Left lung (tissue), 10 donors: ENCODE results near the gene TEDC1. TPM values are rescaled to one million over a fixed set of nuclear protein-coding genes. Genes with fewer than 3 reads are reported as not detected.
A peak's percentile ranks its signal among the peaks of the same experiment; 100 is the strongest.

Experiments
- ATAC-seq: fragments of 200-7000 bp; cut with Tn5 transposase; one replicate; pipeline ENCODE4 v1.9.1; 2020; ENCODE audit warnings: moderate library complexity
- DNase-seq, 4 donors: peaks; one replicate each; pipeline ENCODE4 v3.0.0-alpha.2; 2013 to 2020
- H3K27ac ChIP-seq, 2 donors: fragments of 200-600 bp; sonication (generic) in 1 of 2; one replicate each; pipeline versions ENCODE4 v1.5.0 to v1.8.0; 2020 to 2021
- H3K27me3 ChIP-seq, 2 donors: fragments of 200-600 bp; sonication (generic) in 1 of 2; one replicate each; pipeline versions ENCODE4 v1.5.0 to v1.8.0; 2020 to 2021
- H3K36me3 ChIP-seq, 2 donors: fragments of 200-600 bp; sonication (generic) in 1 of 2; one replicate each; pipeline versions ENCODE4 v1.5.0 to v1.8.0; 2020 to 2021
- H3K4me1 ChIP-seq, 2 donors: fragments of 200-600 bp; one replicate each; pipeline ENCODE4 v1.8.0; 2021
- H3K4me3 ChIP-seq, 2 donors: fragments of 200-600 bp; sonication (generic) in 1 of 2; one replicate each; pipeline versions ENCODE4 v1.5.0 to v1.8.0; 2020 to 2021; ENCODE audit warnings: mild to moderate bottlenecking in 1 of 2
- H3K9me3 ChIP-seq, 2 donors: fragments of 200-600 bp; sonication (generic) in 1 of 2; one replicate each; pipeline versions ENCODE4 v1.5.0 to v1.8.0; 2020 to 2021
- CTCF ChIP-seq, 2 donors: fragments of 200-600 bp; sonication (generic) in 1 of 2; IDR thresholded peaks; one replicate each; pipeline versions ENCODE4 v1.5.0 to v1.8.0; 2021; ENCODE audit warnings: antibody characterized with exemption in 2 of 2
- intact Hi-C, 2 donors: fragments of 100-400 bp; cut with DNase I; formaldehyde crosslinking; loops; one replicate each; pipeline versions ENCODE4 v1.11.2 to v1.14.2; 2022
- polyA plus RNA-seq, 6 donors: library from polyadenylated mRNA; unstranded; fragments of 120-200 nt; gene quantifications; one replicate each; pipeline ENCODE4 v1.2.1, GENCODE V29; 2013; ENCODE audit not compliant: insufficient read length in 6 of 6
- total RNA-seq, 2 donors: library from RNA; stranded (reverse); fragmentation: NEBNext Ultra II Directional; extraction: Animal tissue kit (Norgen Biotek cat#: 25700); gene quantifications; one replicate each; pipeline ENCODE4 v1.2.1, GENCODE V29; 2021
- donor health status: DM: no; HTN: yes; CAD: no.
- donor health status: DM: no; HTN: no; CAD: no.

The TEDC1 gene
- total and polyA plus RNA-seq, 8 donors: 5.9 to 16.8 (median 8.8) TPM

GRCh38 chr14:105498430-105499255 lies 7.6 kb downstream of the TEDC1 start:
- Histone ChIP-seq H3K27ac (no peak overlapping the region), H3K9me3 (no peaks in the 10 kb centered on the region), H3K4me1 (no peaks in the 10 kb centered on the region), H3K4me3 (no peak overlapping the region), H3K27me3 (no peaks in the 10 kb centered on the region), H3K36me3 (peaks cover 0 to 25% of the 10 kb centered on the region in 2 donors)
- peak in 2 of 4 donors; percentile 20 to 75 for DNase-seq
- no peak for TF ChIP-seq CTCF (IDR thresholded peaks at IDR 0.05)
- intact Hi-C loops: no loop called here
- no peak for ATAC-seq

DNA sequence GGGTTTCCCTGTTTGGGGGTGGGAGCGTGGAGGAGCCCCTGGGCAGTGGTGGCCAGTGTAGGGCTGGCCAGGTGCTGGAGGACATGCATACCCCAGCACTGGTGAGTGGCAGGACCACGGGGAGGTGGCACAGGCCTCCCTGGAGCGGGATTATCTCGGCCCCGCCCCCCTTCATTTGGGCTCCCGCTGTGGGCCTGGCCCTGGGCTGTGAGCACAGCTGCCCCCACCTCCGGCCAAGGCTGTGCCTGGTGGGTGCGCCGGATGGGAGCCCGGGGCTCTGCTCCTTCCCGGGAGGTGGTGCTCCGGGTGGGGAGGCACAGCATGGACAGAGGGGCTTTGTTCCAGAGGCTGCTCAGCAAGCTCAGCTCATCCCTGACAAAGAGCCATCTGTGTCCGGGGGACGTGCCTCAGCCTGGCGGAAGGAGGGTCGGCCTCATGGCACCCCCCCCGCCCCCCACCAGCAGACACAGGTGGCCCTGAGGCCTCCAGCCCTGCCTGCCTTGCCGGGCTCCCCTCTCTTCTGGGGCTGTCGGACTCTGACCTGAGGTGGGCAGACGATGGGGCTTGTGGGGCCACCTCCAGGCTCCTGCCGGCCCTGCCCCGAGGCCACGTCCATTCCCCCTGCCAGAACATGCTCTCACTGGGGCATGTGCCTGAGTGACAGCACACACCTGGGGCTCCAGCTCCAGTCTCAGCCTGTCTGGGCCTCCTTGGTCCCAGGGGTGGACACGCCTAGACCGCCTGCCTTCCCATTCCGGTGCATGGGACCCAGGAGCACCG lies 8.4 kb downstream of the TEDC1 start:
- H3K27ac ChIP-seq: no peak overlapping the region
- no peak for TF ChIP-seq CTCF (IDR thresholded peaks at IDR 0.05)
- H3K4me1 ChIP-seq: no peaks in the 10 kb centered on the region
- DNase-seq (peak in 2 of 4 donors; percentile 24 to 75), ATAC-seq (no peak)
- no peaks in the 10 kb centered on the region for H3K27me3 ChIP-seq
- peaks cover 0 to 23% of the 10 kb centered on the region in 2 donors for H3K36me3 ChIP-seq
- no peaks in the 10 kb centered on the region for H3K9me3 ChIP-seq
- no peak overlapping the region for H3K4me3 ChIP-seq
- intact Hi-C loops: no loop called here

GRCh38 chr14:105500036-105500725 lies 9.1 kb downstream of the TEDC1 start:
- peaks cover 0 to 22% of the 10 kb centered on the region in 2 donors for H3K36me3 ChIP-seq
- H3K4me1 ChIP-seq: no peaks in the 10 kb centered on the region
- TF ChIP-seq CTCF (IDR thresholded peaks at IDR 0.05): no peak
- peak in 2 of 4 donors; percentile 18 to 31 for DNase-seq
- H3K4me3 ChIP-seq: no peak overlapping the region
- no peaks in the 10 kb centered on the region for H3K9me3 ChIP-seq
- H3K27me3 ChIP-seq: no peaks in the 10 kb centered on the region
- H3K27ac ChIP-seq: no peak overlapping the region
- intact Hi-C loops: no loop called here
- no peak for ATAC-seq

DNA sequence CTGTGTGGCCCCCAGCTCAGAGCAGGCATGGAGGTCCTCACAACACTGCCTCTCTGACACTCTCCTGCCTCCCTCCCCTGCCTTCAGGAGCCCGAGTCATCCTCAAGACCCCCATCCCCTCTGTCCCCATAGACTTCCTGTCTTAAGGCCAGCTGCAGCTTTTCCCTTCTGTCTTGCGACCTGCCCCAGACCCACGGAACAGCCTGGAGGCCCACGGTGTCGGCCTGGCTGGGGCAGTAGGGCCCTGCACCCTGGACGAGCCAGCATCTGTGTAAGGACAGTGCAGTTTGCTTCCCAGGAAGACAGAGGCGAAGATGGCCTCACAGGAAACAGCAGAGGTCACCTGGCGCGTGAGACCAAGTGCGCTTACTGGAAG lies 9.7 kb downstream of the TEDC1 start:
- no peak for TF ChIP-seq CTCF (IDR thresholded peaks at IDR 0.05)
- Histone ChIP-seq H3K36me3 (peaks cover 0 to 22% of the 10 kb centered on the region in 2 donors), H3K27me3 (no peaks in the 10 kb centered on the region), H3K27ac (no peak overlapping the region), H3K4me1 (no peaks in the 10 kb centered on the region), H3K9me3 (no peaks in the 10 kb centered on the region), H3K4me3 (no peak overlapping the region)
- DNase-seq (peak in 1 of 4 donors; percentile 35), ATAC-seq (no peak)
- intact Hi-C loops: no loop called here
